Skeletal muscle cell (primary cell): ENCODE measurements around the gene NXF1.
"Not testable (repeated sequence)": the region's sequence is repeated elsewhere in the genome, so short reads cannot be mapped to it uniquely, and the experiment has no call there.

Source experiments
- DNase-seq: peaks from one replicate; pipeline ENCODE4 v3.0.0-alpha.2; 2010; ENCODE audit warnings: low read depth
- H3K4me3 ChIP-seq: 2 replicates; pipeline ENCODE4 v1.5.1; 2011; ENCODE audit warnings: low read depth, mild to moderate bottlenecking, control low read depth, low read length, moderate library complexity

Gene NXF1

GRCh38 chr11:62805076-62805892, at the start of gene NXF1:
NXF1 (minus strand) TSS chr11:62805440; CDS start chr11:62805356, 84 bp downstream.
- DNase-seq, result peak; percentile 81
- H3K4me3 ChIP-seq, result peak within 1 kb of the TSS; percentile 73

- DNase-seq, result no peak
- peak overlapping the region; percentile 99 for H3K4me3 ChIP-seq
Measured at GRCh38 chr11:62854013-62854824, 49.0 kb upstream of the NXF1 start.

- no peak for DNase-seq
- H3K4me3 ChIP-seq, result peak overlapping the region; percentile 99
Measured at GRCh38 chr11:62853279-62853965, 48.2 kb upstream of the NXF1 start.

GRCh38 chr11:62852523-62853188, 47.4 kb upstream of the NXF1 start:
- H3K4me3 ChIP-seq, result no peak overlapping the region
- DNase-seq, result no peak

GRCh38 chr11:62851807-62852522, 46.7 kb upstream of the NXF1 start:
- no peak for DNase-seq
- H3K4me3 ChIP-seq, result no peak overlapping the region

GRCh38 chr11:62850911-62851806, 45.9 kb upstream of the NXF1 start:
- DNase-seq, result no peak
- no peak overlapping the region for H3K4me3 ChIP-seq

GRCh38 chr11:62847767-62848314, 42.6 kb upstream of the NXF1 start:
- H3K4me3 ChIP-seq, result no peak overlapping the region
- no peak for DNase-seq

- no peak overlapping the region for H3K4me3 ChIP-seq
- no peak for DNase-seq
Measured at GRCh38 chr11:62846177-62846576, 40.9 kb upstream of the NXF1 start.

- no peak for DNase-seq
- H3K4me3 ChIP-seq, result no peak overlapping the region
Measured at GRCh38 chr11:62844154-62844553, 38.9 kb upstream of the NXF1 start.

GRCh38 chr11:62843466-62843865, 38.2 kb upstream of the NXF1 start:
- DNase-seq, result no peak
- no peak overlapping the region for H3K4me3 ChIP-seq

GRCh38 chr11:62842891-62843290, 37.7 kb upstream of the NXF1 start:
- not testable (repeated sequence) for DNase-seq, H3K4me3 ChIP-seq

- DNase-seq, result no peak
- H3K4me3 ChIP-seq, result peak overlapping the region; percentile 40
Measured at GRCh38 chr11:62842171-62842741, 37.0 kb upstream of the NXF1 start.

GRCh38 chr11:62841361-62842170, 36.3 kb upstream of the NXF1 start:
- peak; percentile 100 for DNase-seq
- H3K4me3 ChIP-seq, result peak overlapping the region; percentile 40

GRCh38 chr11:62840721-62841360, 35.6 kb upstream of the NXF1 start:
- DNase-seq, result peak; percentile 71
- H3K4me3 ChIP-seq, result peak overlapping the region; percentile 97

- H3K4me3 ChIP-seq, result peak within 1 kb of the TSS; percentile 97
- peak; percentile 63 for DNase-seq
Measured at GRCh38 chr11:62839050-62839945, 34.1 kb upstream of the NXF1 start, which contains the start of gene WDR74. WDR74 (minus strand) TSS chr11:62839590; CDS start chr11:62839570, 20 bp downstream.
